Activated CD4-positive, alpha-beta T cell treated with anti-CD3 and anti-CD28 coated beads, Interleukin-2, amount 10 ng/mL, durations not matched to agents 7 days and 5 days (primary cell): ENCODE results near the gene TEKTIP1. TPM values are rescaled to one million over a fixed set of nuclear protein-coding genes. Genes with fewer than 3 reads are reported as not detected.
"Not testable (repeated sequence)": the region's sequence is repeated elsewhere in the genome, so short reads cannot be mapped to it uniquely, and the experiment has no call there.

Source experiments
- CTCF ChIA-PET: fragments of 350-600 bp; sonication (Branson Sonifier 250); formaldehyde crosslinking; loops from one replicate; lab custom pipeline; 2021; ENCODE audit warnings: antibody characterized with exemption; lab: Charles Lee
- POLR2A ChIA-PET: fragments of 350-600 bp; sonication (Branson Sonifier 250); formaldehyde crosslinking; loops from one replicate; lab custom pipeline; 2021; ENCODE audit warnings: antibody characterized with exemption; lab: Charles Lee
- DNase-seq: peaks from one replicate; pipeline ENCODE4 v3.0.0-alpha.2; 2020
- H3K27ac Mint-ChIP-seq: one replicate; pipeline ENCODE4 v1.8.0; 2021; ENCODE audit warnings: mild to moderate bottlenecking, moderate library complexity, mixed read lengths
- H3K27me3 Mint-ChIP-seq: one replicate; pipeline ENCODE4 v1.8.0; 2021; ENCODE audit warnings: mixed read lengths
- H3K36me3 Mint-ChIP-seq: one replicate; pipeline ENCODE4 v1.8.0; 2021; ENCODE audit warnings: low read depth, mixed read lengths
- H3K4me1 Mint-ChIP-seq: one replicate; pipeline ENCODE4 v1.8.0; 2021; ENCODE audit warnings: mixed read lengths
- H3K4me3 Mint-ChIP-seq: one replicate; pipeline ENCODE4 v1.8.0; 2021; ENCODE audit warnings: mild to moderate bottlenecking, moderate library complexity, mixed read lengths
- H3K9me3 Mint-ChIP-seq: one replicate; pipeline ENCODE4 v1.8.0; 2021; ENCODE audit warnings: mixed read lengths
- total RNA-seq, 2 experiments: library from RNA; stranded (reverse); gene quantifications; one replicate each; pipeline ENCODE4 v1.2.3, GENCODE V29; 2021

The TEKTIP1 gene
- total RNA-seq, 2 experiments from 2014 or later: 6.5 to 8.7 TPM

GRCh38 chr19:3578390-3578789 lies 39.4 kb downstream of the TEKTIP1 start:
- no peak for DNase-seq
- Mint-ChIP-seq H3K4me3 (no peak overlapping the region), H3K4me1 (peaks cover 7% of the 10 kb centered on the region), H3K27me3 (no peaks in the 10 kb centered on the region), H3K36me3 (peaks cover 17% of the 10 kb centered on the region), H3K27ac (no peak overlapping the region), H3K9me3 (no peaks in the 10 kb centered on the region)
- ChIA-PET CTCF (interaction anchor here (0.9 kb wide), 1 partner anchor 121 kb away, joined by 3 read pairs; no protein-coding TSS in a partner anchor), POLR2A (no interaction called here)

DNA sequence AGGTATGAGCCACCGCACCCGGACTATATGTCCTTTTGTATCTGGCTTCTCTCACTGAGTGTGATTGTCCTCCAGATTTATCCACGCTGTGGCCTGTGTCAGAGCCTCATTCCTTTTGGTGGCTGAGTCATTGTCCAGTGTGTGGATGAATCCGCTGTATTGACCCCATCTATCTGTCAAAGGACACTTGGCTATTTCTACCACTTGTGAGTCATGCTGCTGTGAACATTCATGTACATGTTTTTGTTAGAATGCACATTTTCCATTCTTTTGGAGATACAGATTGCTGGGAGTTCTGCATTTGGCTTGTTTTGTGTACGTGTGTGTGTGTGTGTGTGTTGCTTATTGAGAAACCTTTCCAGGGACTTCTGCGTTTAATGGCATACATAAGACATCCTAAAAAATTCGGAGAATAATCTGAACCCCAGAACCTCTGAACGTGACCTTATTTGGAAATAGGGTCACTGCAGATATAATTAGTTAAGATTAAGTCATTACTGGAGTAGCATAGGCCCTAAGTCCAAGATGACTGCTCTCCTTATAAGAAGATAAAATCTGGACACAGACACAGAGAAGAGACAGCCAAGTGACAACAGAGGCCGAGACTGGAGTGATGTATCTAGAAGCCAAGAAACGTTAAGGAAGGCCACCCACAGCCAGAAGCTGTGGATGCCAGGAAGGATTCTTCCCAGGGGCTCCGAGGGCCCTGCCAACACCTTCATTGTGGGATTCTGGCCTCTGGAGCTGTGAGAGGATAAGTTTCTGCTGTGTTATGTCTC lies 41.4 kb downstream of the TEKTIP1 start:
- Mint-ChIP-seq H3K4me3 (no peak overlapping the region), H3K9me3 (no peaks in the 10 kb centered on the region), H3K27me3 (no peaks in the 10 kb centered on the region), H3K27ac (no peak overlapping the region), H3K36me3 (peaks cover 8% of the 10 kb centered on the region), H3K4me1 (peaks cover 1% of the 10 kb centered on the region)
- CTCF ChIA-PET: interaction anchor here (0.8 kb wide), 1 partner anchor 9 kb away, joined by 3 read pairs; no protein-coding TSS in a partner anchor
- POLR2A ChIA-PET: no interaction called here
- no peak for DNase-seq

DNA sequence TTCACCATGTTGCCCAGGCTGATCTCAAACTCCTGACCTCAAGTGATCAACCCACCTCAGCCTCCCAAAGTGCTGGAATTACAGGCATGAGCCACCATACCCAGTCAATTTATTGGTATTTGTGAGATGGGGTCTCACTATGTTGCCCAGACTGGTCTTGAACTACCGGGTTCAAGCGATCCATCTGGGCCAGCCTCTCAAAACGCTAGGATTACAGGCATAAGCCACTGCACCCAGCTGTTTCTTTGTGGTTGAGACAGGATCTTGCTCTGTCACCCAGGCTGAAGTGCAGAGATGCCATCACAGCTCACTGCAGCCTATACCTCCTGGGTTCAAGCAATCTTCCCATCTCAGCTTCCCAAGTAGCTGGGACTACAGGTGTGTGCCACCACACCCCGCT lies 42.8 kb downstream of the TEKTIP1 start:
- H3K4me3 Mint-ChIP-seq, H3K27me3 Mint-ChIP-seq, H3K27ac Mint-ChIP-seq, H3K4me1 Mint-ChIP-seq, H3K9me3 Mint-ChIP-seq, POLR2A ChIA-PET, DNase-seq, H3K36me3 Mint-ChIP-seq: not testable (repeated sequence)
- CTCF ChIA-PET: interaction anchor here (1.2 kb wide), 1 partner anchor 9 kb away, joined by 5 read pairs; no protein-coding TSS in a partner anchor

GRCh38 chr19:3584036-3584802 lies 45.2 kb downstream of the TEKTIP1 start:
- H3K4me3 Mint-ChIP-seq, H3K27me3 Mint-ChIP-seq, H3K36me3 Mint-ChIP-seq, H3K9me3 Mint-ChIP-seq, CTCF ChIA-PET, H3K27ac Mint-ChIP-seq, H3K4me1 Mint-ChIP-seq, POLR2A ChIA-PET, DNase-seq: not testable (repeated sequence)

DNA sequence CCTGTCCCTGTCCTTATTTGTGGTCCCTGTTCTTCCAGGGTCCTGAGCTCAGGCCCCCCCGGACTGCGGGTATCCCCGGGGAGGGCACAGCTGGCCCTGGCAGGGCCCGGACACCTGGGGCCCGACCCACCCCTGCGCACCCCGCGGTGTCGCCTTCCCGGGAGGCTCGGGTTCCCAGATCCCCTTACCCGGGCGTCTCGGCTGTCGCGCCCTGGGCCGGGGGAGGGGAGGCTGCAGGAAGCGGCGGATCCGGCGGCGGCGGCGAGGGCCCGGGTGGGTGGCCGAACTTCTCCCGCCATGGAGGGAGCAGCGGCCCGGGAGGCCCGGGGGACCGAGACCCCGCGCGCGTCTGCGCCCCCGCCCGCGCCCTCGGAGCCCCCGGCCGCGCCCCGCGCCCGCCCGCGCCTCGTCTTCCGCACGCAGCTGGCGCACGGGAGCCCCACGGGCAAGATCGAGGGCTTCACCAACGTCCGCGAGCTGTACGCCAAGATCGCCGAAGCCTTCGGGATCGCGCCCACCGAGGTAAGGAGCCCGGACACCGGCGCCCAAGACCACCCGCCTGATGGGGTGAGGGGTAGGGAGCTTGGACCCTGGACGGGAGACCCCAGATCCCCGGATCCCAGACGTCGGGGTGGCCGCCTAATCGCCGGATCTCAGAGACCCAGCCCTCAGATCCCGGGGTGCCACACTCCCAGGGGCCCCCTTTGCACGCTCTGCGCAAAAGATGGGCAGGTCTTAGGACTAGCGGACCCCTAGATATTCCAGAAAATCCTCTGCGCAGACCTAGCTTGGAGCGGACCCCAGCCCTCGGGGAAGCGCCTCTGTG lies 46.5 kb downstream of the TEKTIP1 start, which contains the start of gene GIPC3:
Gene GIPC3 (plus strand): TSS at position 178 of the 826 bp plus-strand sequence. CDS start 120 bp downstream, at position 298.
- Mint-ChIP-seq H3K27me3 (no peaks in the 10 kb centered on the region), H3K4me3 (no peak within 1 kb of the TSS), H3K9me3 (peaks cover 3% of the 10 kb centered on the region), H3K27ac (no peak within 1 kb of the TSS), H3K36me3 (no peaks in the 10 kb centered on the region), H3K4me1 (no peaks in the 10 kb centered on the region)
- ChIA-PET POLR2A (no interaction called here), CTCF (interaction anchor here (1.0 to 1.1 kb wide), 3 partner anchors 10 to 123 kb away, joined by 3 read pairs; partner anchors contain the start of gene TJP3)
- no peak for DNase-seq

DNA sequence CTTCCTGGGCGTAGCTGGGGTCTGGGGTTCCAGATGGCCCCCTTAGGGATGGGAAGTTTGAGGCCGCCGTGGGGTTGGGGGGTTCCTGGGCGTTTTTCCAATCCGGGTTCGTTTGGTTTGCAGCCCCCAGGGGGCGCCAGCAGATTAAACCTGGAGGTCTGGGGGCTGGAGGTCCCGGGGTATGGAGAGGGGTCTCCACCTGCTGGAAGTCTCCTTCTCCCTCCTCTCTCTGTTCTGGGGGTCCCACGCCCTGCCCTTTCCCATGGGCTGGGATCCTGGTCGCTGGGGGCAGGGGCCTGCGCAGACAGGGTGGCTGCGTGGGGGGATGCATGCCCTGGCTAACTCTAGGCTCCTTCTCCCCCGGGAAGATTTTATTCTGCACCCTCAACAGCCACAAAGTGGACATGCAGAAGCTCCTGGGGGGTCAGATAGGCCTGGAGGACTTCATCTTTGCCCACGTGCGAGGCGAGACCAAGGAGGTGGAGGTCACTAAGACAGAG lies 47.2 kb downstream of the TEKTIP1 start:
- DNase-seq: peak; percentile 33
- ChIA-PET POLR2A (no interaction called here), CTCF (interaction anchor here (1.0 to 1.1 kb wide), 3 partner anchors 10 to 122 kb away, joined by 3 read pairs; partner anchors contain the start of gene TJP3)
- Mint-ChIP-seq H3K36me3 (no peaks in the 10 kb centered on the region), H3K27ac (no peak overlapping the region), H3K9me3 (peaks cover 6% of the 10 kb centered on the region), H3K4me3 (no peak overlapping the region), H3K27me3 (no peaks in the 10 kb centered on the region), H3K4me1 (no peaks in the 10 kb centered on the region)

- no peak overlapping the region for H3K4me3 Mint-ChIP-seq
- ChIA-PET CTCF (interaction anchor here (1.0 kb wide), 1 partner anchor 9 kb away, joined by 3 read pairs; no protein-coding TSS in a partner anchor), POLR2A (no interaction called here)
- no peak for DNase-seq
- H3K27me3 Mint-ChIP-seq: no peaks in the 10 kb centered on the region
- H3K9me3 Mint-ChIP-seq: peaks cover 6% of the 10 kb centered on the region
- H3K4me1 Mint-ChIP-seq: no peaks in the 10 kb centered on the region
- no peaks in the 10 kb centered on the region for H3K36me3 Mint-ChIP-seq
- no peak overlapping the region for H3K27ac Mint-ChIP-seq
These were observed 47.9 kb downstream of the TEKTIP1 start for GRCh38 chr19:3586707-3587346.

DNA sequence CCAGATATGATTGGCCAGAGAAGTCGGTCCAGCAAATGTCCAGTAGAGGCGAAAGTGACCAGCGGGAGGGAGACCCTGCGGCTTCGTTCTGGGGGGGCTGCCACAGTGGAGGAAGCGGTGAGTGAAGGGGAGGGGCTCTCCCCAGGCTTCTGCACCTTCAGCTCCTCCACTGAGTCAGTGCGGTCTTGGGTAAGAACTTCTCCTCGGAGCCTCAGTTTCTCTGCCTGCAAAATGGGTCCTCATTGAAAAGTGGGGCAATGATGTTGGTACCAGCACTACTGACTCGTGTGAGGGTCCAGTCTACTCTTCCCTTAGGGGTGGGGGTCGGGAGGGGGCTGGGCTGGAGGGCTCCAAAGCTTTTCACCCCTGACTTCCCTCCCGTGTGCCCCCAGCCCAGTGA lies 50.5 kb downstream of the TEKTIP1 start:
- Mint-ChIP-seq H3K4me3 (no peak overlapping the region), H3K9me3 (peaks cover 6% of the 10 kb centered on the region), H3K27me3 (no peaks in the 10 kb centered on the region), H3K36me3 (no peaks in the 10 kb centered on the region), H3K27ac (no peak overlapping the region), H3K4me1 (no peaks in the 10 kb centered on the region)
- DNase-seq: no peak
- POLR2A ChIA-PET: no interaction called here
- CTCF ChIA-PET: interaction anchor here (0.6 to 1.1 kb wide), 2 partner anchors 8 to 851 kb away, joined by 3 read pairs; no protein-coding TSS in a partner anchor

DNA sequence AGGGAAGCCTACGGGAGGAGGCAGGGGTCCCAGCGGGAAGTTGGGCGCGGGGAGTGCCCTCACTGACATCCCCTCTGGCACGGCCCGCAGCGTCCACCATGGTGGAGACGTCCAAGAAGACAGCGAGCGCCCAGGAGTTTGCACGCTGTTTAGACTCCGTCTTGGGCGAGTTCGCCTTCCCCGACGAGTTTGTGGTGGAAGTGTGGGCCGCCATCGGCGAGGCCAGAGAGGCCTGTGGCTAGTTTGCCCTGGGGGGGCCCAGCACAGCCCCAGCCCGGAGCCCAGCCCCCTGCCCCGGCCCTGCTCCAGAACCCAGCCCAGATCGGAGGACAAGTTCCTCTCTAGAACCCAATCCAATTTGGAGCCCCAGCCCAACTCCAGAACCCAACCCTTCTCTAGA lies 51.0 kb downstream of the TEKTIP1 start:
- Mint-ChIP-seq H3K4me3 (no peak overlapping the region), H3K9me3 (peaks cover 6% of the 10 kb centered on the region), H3K36me3 (no peaks in the 10 kb centered on the region), H3K4me1 (no peaks in the 10 kb centered on the region), H3K27ac (no peak overlapping the region), H3K27me3 (no peaks in the 10 kb centered on the region)
- POLR2A ChIA-PET: no interaction called here
- CTCF ChIA-PET: interaction anchor here (1.1 kb wide), 1 partner anchor 9 kb away, joined by 3 read pairs; no protein-coding TSS in a partner anchor
- no peak for DNase-seq

GRCh38 chr19:3590991-3591659 lies 52.2 kb downstream of the TEKTIP1 start:
- no peak for DNase-seq
- POLR2A ChIA-PET: no interaction called here
- no peaks in the 10 kb centered on the region for H3K36me3 Mint-ChIP-seq
- no peak overlapping the region for H3K27ac Mint-ChIP-seq
- CTCF ChIA-PET: interaction anchor here (0.6 to 1.5 kb wide), 7 partner anchors 10 to 102 kb away, joined by 3 to 6 read pairs (median 4); no protein-coding TSS in a partner anchor
- H3K27me3 Mint-ChIP-seq: no peaks in the 10 kb centered on the region
- no peak overlapping the region for H3K4me3 Mint-ChIP-seq
- H3K4me1 Mint-ChIP-seq: no peaks in the 10 kb centered on the region
- H3K9me3 Mint-ChIP-seq: peaks cover 6% of the 10 kb centered on the region

- H3K4me3 Mint-ChIP-seq: no peak overlapping the region
These were observed 53.1 kb downstream of the TEKTIP1 start for GRCh38 chr19:3591876-3592613.

More at GRCh38 chr19:3591876-3592613, 53.1 kb downstream of the TEKTIP1 start:
- DNase-seq: no peak
- Mint-ChIP-seq H3K27ac (no peak overlapping the region), H3K36me3 (no peaks in the 10 kb centered on the region), H3K9me3 (peaks cover 6% of the 10 kb centered on the region), H3K4me1 (no peaks in the 10 kb centered on the region), H3K27me3 (no peaks in the 10 kb centered on the region)
- CTCF ChIA-PET: interaction anchor here (0.6 to 1.5 kb wide), 6 partner anchors 10 to 369 kb away, joined by 3 to 5 read pairs (median 4); no protein-coding TSS in a partner anchor
- POLR2A ChIA-PET: no interaction called here
